CD4-positive, alpha-beta T cell (primary cell): ENCODE results near the gene USP46. TPM values are rescaled to one million over a fixed set of nuclear protein-coding genes. Genes with fewer than 3 reads are reported as not detected.

ENCODE experiments used
- ATAC-seq: fragments of 200-7000 bp; cut with Tn5 transposase; one replicate; pipeline ENCODE4 v1.10.0; 2022; ENCODE audit warnings: mild to moderate bottlenecking; ENCODE audit not compliant: poor library complexity
- CTCF ChIA-PET: fragments of 350-600 bp; sonication (Branson Sonifier 250); formaldehyde crosslinking; loops from one replicate; lab custom pipeline; 2021; ENCODE audit warnings: antibody characterized with exemption, inconsistent platforms; lab: Charles Lee
- POLR2A ChIA-PET: fragments of 350-600 bp; sonication (Branson Sonifier 250); formaldehyde crosslinking; loops from one replicate; lab custom pipeline; 2021; ENCODE audit warnings: antibody characterized with exemption, inconsistent platforms; lab: Charles Lee
- DNase-seq, 14 experiments: peaks; one replicate each; pipeline ENCODE4 v3.0.0-alpha.2; 2013 to 2020; ENCODE audit warnings: mixed read lengths in 2 of 14
- H3K27ac ChIP-seq, 2 donors: one replicate each; pipeline versions ENCODE4 v1.5.1 to v1.7.0; 2013; ENCODE audit warnings: low read length in 2 of 2, low read depth in 1 of 2, mild to moderate bottlenecking in 1 of 2
- H3K27me3 ChIP-seq, 2 experiments: 1 replicate in 1 of 2; 2 replicates in 1 of 2; pipeline versions ENCODE4 v1.6.1 to v1.7.0; 2013; ENCODE audit warnings: low read length in 2 of 2, control low read depth in 1 of 2, mild to moderate bottlenecking in 1 of 2, moderate library complexity in 1 of 2; ENCODE audit not compliant: insufficient read depth in 2 of 2, control insufficient read depth in 1 of 2
- H3K36me3 ChIP-seq: one replicate; pipeline ENCODE4 v1.6.1; 2013; ENCODE audit warnings: low read length, control low read depth; ENCODE audit not compliant: insufficient read depth
- H3K4me1 ChIP-seq: one replicate; pipeline ENCODE4 v1.6.1; 2013; ENCODE audit warnings: low read length, control low read depth; ENCODE audit not compliant: insufficient read depth
- H3K4me3 ChIP-seq: one replicate; pipeline ENCODE4 v1.5.1; 2013; ENCODE audit warnings: mild to moderate bottlenecking, low read length, moderate library complexity
- H3K9me3 ChIP-seq, 2 experiments: 1 replicate in 1 of 2; 2 replicates in 1 of 2; pipeline versions ENCODE4 v1.6.1 to v1.7.0; 2013; ENCODE audit warnings: low read length in 2 of 2, mild to moderate bottlenecking in 2 of 2, control low read depth in 1 of 2, moderate library complexity in 1 of 2; ENCODE audit not compliant: control insufficient read depth in 1 of 2, insufficient read depth in 1 of 2
- H3K27ac Mint-ChIP-seq: one replicate; pipeline ENCODE4 v1.8.0; 2020; ENCODE audit warnings: mixed read lengths
- H3K27me3 Mint-ChIP-seq: one replicate; pipeline ENCODE4 v1.8.0; 2021; ENCODE audit warnings: mixed read lengths
- H3K36me3 Mint-ChIP-seq: one replicate; pipeline ENCODE4 v1.8.0; 2021; ENCODE audit warnings: low read depth, mixed read lengths
- H3K4me1 Mint-ChIP-seq: one replicate; pipeline ENCODE4 v1.8.0; 2021; ENCODE audit warnings: low read depth, mixed read lengths
- H3K4me3 Mint-ChIP-seq: one replicate; pipeline ENCODE4 v1.8.0; 2020; ENCODE audit warnings: mild to moderate bottlenecking, mixed read lengths
- H3K9me3 Mint-ChIP-seq: one replicate; pipeline ENCODE4 v1.8.0; 2020; ENCODE audit warnings: mixed read lengths
- CTCF ChIP-seq: fragments of 200-600 bp; IDR thresholded peaks from one replicate; pipeline ENCODE4 v1.8.0; 2022; ENCODE audit warnings: antibody characterized with exemption, mild to moderate bottlenecking
- intact Hi-C, 2 experiments: fragments of 100-400 bp; cut with DNase I in 1 of 2; cut with micrococcal nuclease in 1 of 2; formaldehyde crosslinking; loops; one replicate each; pipeline versions ENCODE4 v1.15.1 to v1.9.0; 2023 to 2025; cut with DNase I, micrococcal nuclease
- total RNA-seq, 174 experiments: library from RNA in 2 of 174; stranded (reverse) in 2 of 174; gene quantifications; one replicate each; pipeline ENCODE4 v1.2.3 and lab custom pipeline; 2021 to 2026

The USP46 gene
- total RNA-seq, 2 experiments from 2014 or later, result 6.8 to 10.5 TPM

DNA sequence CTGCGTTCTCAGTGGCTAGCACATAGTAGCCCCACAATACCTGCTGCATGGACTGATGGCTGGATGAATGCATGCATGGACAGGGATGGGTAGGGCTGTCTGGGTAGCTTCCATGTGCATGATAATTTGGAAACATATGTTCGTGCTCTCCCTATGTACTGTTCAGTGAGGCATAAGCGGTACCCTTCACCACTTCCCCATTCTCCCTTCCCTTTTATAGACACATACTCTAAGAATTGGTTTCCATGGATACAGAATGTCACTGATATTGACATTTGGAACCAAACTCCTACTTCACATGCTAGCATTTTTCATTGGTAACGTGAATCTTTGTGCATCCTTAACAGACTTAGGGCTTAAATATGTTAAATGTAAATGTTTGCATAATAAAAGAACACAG is 20.4 kb downstream of the USP46 start:
- ChIA-PET CTCF (no interaction called here), POLR2A (no interaction called here)
- Mint-ChIP-seq H3K27ac (no peak overlapping the region), H3K4me3 (no peak overlapping the region), H3K36me3 (no peaks in the 10 kb centered on the region), H3K4me1 (peaks cover 17% of the 10 kb centered on the region), H3K27me3 (no peaks in the 10 kb centered on the region), H3K9me3 (no peaks in the 10 kb centered on the region)
- no peaks in the 10 kb centered on the region for H3K36me3 ChIP-seq
- DNase-seq (peak in 2 of 14 experiments; percentile 9 to 15), ATAC-seq (no peak)
- TF ChIP-seq CTCF, result no peak
- H3K27me3 ChIP-seq, result no peaks in the 10 kb centered on the region
- H3K27ac ChIP-seq, result no peak overlapping the region
- no peaks in the 10 kb centered on the region for H3K4me1 ChIP-seq
- H3K4me3 ChIP-seq, result no peak overlapping the region
- intact Hi-C loops, result no loop called here
- no peaks in the 10 kb centered on the region for H3K9me3 ChIP-seq

DNA sequence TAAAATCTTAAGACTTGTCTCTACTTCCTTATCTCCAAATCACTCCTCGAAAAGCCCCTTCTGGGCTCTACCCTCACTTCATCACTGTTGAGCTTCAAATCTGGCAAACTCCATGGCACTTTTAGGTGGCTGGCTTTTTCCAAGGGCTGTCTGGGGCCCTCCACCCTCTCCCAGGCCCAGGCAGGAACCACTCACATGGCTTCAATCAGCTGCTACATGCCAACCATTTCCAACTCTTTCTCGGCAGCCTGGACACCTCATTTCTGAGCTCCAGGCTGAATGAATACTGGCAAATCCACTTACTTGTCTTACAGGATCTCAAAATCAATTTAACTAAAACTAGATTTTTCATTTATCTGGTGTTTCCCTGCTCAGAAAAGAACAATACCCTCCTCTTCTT is 22.0 kb downstream of the USP46 start:
- H3K4me3 ChIP-seq, result no peak overlapping the region
- Mint-ChIP-seq H3K4me1 (peaks cover under 1% of the 10 kb centered on the region), H3K27me3 (no peaks in the 10 kb centered on the region), H3K4me3 (no peak overlapping the region), H3K27ac (no peak overlapping the region), H3K9me3 (no peaks in the 10 kb centered on the region), H3K36me3 (no peaks in the 10 kb centered on the region)
- ChIA-PET CTCF (no interaction called here), POLR2A (no interaction called here)
- H3K36me3 ChIP-seq, result no peaks in the 10 kb centered on the region
- no peaks in the 10 kb centered on the region for H3K4me1 ChIP-seq
- H3K9me3 ChIP-seq, result no peaks in the 10 kb centered on the region
- DNase-seq, result no peak
- no peak overlapping the region for H3K27ac ChIP-seq
- no peaks in the 10 kb centered on the region for H3K27me3 ChIP-seq
- intact Hi-C loops, result no loop called here
- no peak for TF ChIP-seq CTCF
- ATAC-seq, result no peak

- no peaks in the 10 kb centered on the region for H3K4me1 Mint-ChIP-seq
- Histone ChIP-seq H3K4me3 (no peak overlapping the region), H3K27ac (no peak overlapping the region), H3K36me3 (no peaks in the 10 kb centered on the region), H3K4me1 (no peaks in the 10 kb centered on the region), H3K27me3 (no peaks in the 10 kb centered on the region), H3K9me3 (no peaks in the 10 kb centered on the region)
- ChIA-PET CTCF (no interaction called here), POLR2A (no interaction called here)
- intact Hi-C loops, result no loop called here
- no peak overlapping the region for H3K27ac Mint-ChIP-seq
- no peaks in the 10 kb centered on the region for H3K36me3 Mint-ChIP-seq
- ATAC-seq (no peak), DNase-seq (no peak)
- no peaks in the 10 kb centered on the region for H3K27me3 Mint-ChIP-seq
- H3K9me3 Mint-ChIP-seq, result no peaks in the 10 kb centered on the region
- no peak for TF ChIP-seq CTCF
- no peak overlapping the region for H3K4me3 Mint-ChIP-seq
Measured at GRCh38 chr4:52635560-52635959, 23.5 kb downstream of the USP46 start.
